SK-N-SH (cell line): Measurements from ENCODE around the gene MYO1F. TPM values are rescaled to one million over a fixed set of nuclear protein-coding genes. Genes with fewer than 3 reads are reported as not detected.

Experiments
- CTCF ChIA-PET: fragments of 300-600, 350-600 bp; formaldehyde crosslinking; extraction: SDS; loops from one replicate; lab custom pipeline; 2021; lab: Yijun Ruan, JAX
- POLR2A ChIA-PET: fragments of 350-600 bp; sonication (Branson Sonifier 250); formaldehyde crosslinking; extraction: SDS; loops from one replicate; lab custom pipeline; 2020; ENCODE audit warnings: antibody characterized with exemption, inconsistent platforms; lab: Yijun Ruan, JAX
- DNase-seq: peaks from one replicate; pipeline ENCODE4 v3.0.0; 2012
- H2AFZ ChIP-seq: fragments of 200-600 bp; sonication (generic); 2 replicates; pipeline ENCODE4 v1.8.1; 2016; ENCODE audit warnings: antibody characterized with exemption, mild to moderate bottlenecking, low read depth
- H3F3A ChIP-seq: fragments of 200-600 bp; sonication (generic); replicated peaks from 2 replicates; pipeline ENCODE3; 2016; ENCODE audit warnings: antibody characterized with exemption, mild to moderate bottlenecking; ENCODE audit not compliant: insufficient read depth
- H3K27ac ChIP-seq, 2 experiments: fragments of 200-500 bp in 1 of 2; fragments of 200-600 bp in 1 of 2; sonication (Bioruptor generic) in 1 of 2; sonication (generic), shearing (Covaris generic) in 1 of 2; 2 replicates each; pipeline versions ENCODE4 v1.5.1 to v1.6.1; 2014 to 2016; ENCODE audit warnings: low read depth in 2 of 2, inconsistent platforms in 1 of 2, low read length in 1 of 2, mild to moderate bottlenecking in 1 of 2, mixed read lengths in 1 of 2
- H3K27me3 ChIP-seq: fragments of 200-600 bp; sonication (generic), shearing (Covaris generic); 2 replicates; pipeline ENCODE4 v1.6.1; 2016; ENCODE audit warnings: mixed run types; ENCODE audit not compliant: insufficient read depth
- H3K36me3 ChIP-seq, 2 experiments: fragments of 200-500 bp in 1 of 2; fragments of 200-600 bp in 1 of 2; sonication (Bioruptor generic) in 1 of 2; sonication (generic) in 1 of 2; replicated peaks in 1 of 2; 2 replicates each; pipeline versions ENCODE3 to v1.5.1; 2014 to 2016; ENCODE audit warnings: low read length in 1 of 2, mild to moderate bottlenecking in 1 of 2; ENCODE audit not compliant: insufficient read depth in 2 of 2, control insufficient read depth in 1 of 2
- H3K4me1 ChIP-seq, 2 experiments: fragments of 200-500 bp in 1 of 2; fragments of 200-600 bp in 1 of 2; sonication (Bioruptor generic) in 1 of 2; sonication (generic), shearing (Covaris generic) in 1 of 2; 2 replicates each; pipeline versions ENCODE4 v1.5.1 to v1.6.1; 2014 to 2016; ENCODE audit warnings: low read depth in 1 of 2, low read length in 1 of 2, mixed run types in 1 of 2; ENCODE audit not compliant: insufficient read depth in 2 of 2, control insufficient read depth in 1 of 2
- H3K4me2 ChIP-seq: fragments of 200-600 bp; sonication (generic), shearing (Covaris generic); 2 replicates; pipeline ENCODE4 v1.6.1; 2017; ENCODE audit warnings: mixed run types
- H3K4me3 ChIP-seq, 2 experiments: fragments of 200-500 bp in 1 of 2; fragments of 200-600 bp in 1 of 2; sonication (Bioruptor generic) in 1 of 2; sonication (generic), shearing (Covaris generic) in 1 of 2; 2 replicates each; pipeline versions ENCODE4 v1.5.1 to v1.8.1; 2014 to 2016; ENCODE audit warnings: low read depth in 2 of 2, inconsistent platforms in 1 of 2, low read length in 1 of 2, mild to moderate bottlenecking in 1 of 2, mixed read lengths in 1 of 2, moderate library complexity in 1 of 2
- H3K79me2 ChIP-seq: fragments of 200-600 bp; sonication (generic); 2 replicates; pipeline ENCODE4 v1.8.1; 2017; ENCODE audit warnings: mild to moderate bottlenecking; ENCODE audit not compliant: insufficient read depth
- H3K9ac ChIP-seq: fragments of 200-600 bp; sonication (generic); 2 replicates; pipeline ENCODE4 v1.6.1; 2017; ENCODE audit warnings: mixed run types
- H3K9me2 ChIP-seq: fragments of 200-600 bp; sonication (generic); 2 replicates; pipeline ENCODE4 v1.6.1; 2017; ENCODE audit warnings: mixed run types
- H3K9me3 ChIP-seq: fragments of 200-600 bp; sonication (generic); 2 replicates; pipeline ENCODE4 v1.6.1; 2017; ENCODE audit warnings: mixed run types, mild to moderate bottlenecking, moderate library complexity
- H4K20me1 ChIP-seq: fragments of 200-600 bp; sonication (generic); 2 replicates; pipeline ENCODE4 v1.6.1; 2017; ENCODE audit warnings: mild to moderate bottlenecking, mixed run types; ENCODE audit not compliant: insufficient read depth
- CHD2 ChIP-seq: fragments of 150-350 bp; IDR thresholded peaks from 2 replicates; pipeline ENCODE4 v1.6.1; 2018; ENCODE audit warnings: low read length; ENCODE audit not compliant: partially characterized antibody
- CTCF ChIP-seq: fragments of 200-600 bp; sonication (generic); IDR thresholded peaks from 2 replicates; pipeline ENCODE4 v1.6.1; 2017; ENCODE audit warnings: antibody characterized with exemption, mild to moderate bottlenecking, moderate library complexity
- FOXJ3 ChIP-seq: sonication (generic); formaldehyde crosslinking; IDR thresholded peaks from 2 replicates; pipeline ENCODE4 v1.5.1; 2020; ENCODE audit warnings: mild to moderate bottlenecking, missing genetic modification reagents
- MAX ChIP-seq: IDR thresholded peaks from 2 replicates; pipeline ENCODE4 v1.4.0; 2012; ENCODE audit warnings: low read depth
- MXI1 ChIP-seq: IDR thresholded peaks from 2 replicates; pipeline ENCODE4 v1.6.1; 2012; ENCODE audit warnings: mild to moderate bottlenecking, low read depth, low read length, improper control_type of control experiment
- NFIC ChIP-seq: IDR thresholded peaks from 2 replicates; pipeline ENCODE4 v1.4.0; 2012; ENCODE audit warnings: borderline replicate concordance
- POLR2AphosphoS5 ChIP-seq: IDR thresholded peaks from 2 replicates; pipeline ENCODE4 v1.6.1; 2012; ENCODE audit warnings: low read depth, low read length
- RAD21 ChIP-seq: IDR thresholded peaks from 2 replicates; pipeline ENCODE4 v1.6.1; 2012; ENCODE audit warnings: mild to moderate bottlenecking, low read length
- REST ChIP-seq: IDR thresholded peaks from 2 replicates; pipeline ENCODE4 v1.6.1; 2012; ENCODE audit warnings: mild to moderate bottlenecking, low read depth, low read length, moderate library complexity
- RFX5 ChIP-seq: IDR thresholded peaks from 2 replicates; pipeline ENCODE4 v1.6.1; 2012; ENCODE audit warnings: mild to moderate bottlenecking, improper control_type of control experiment, low read length
- SMC3 ChIP-seq: IDR thresholded peaks from 2 replicates; pipeline ENCODE4 v1.6.1; 2012; ENCODE audit warnings: low read depth, low read length, improper control_type of control experiment
- USF2 ChIP-seq: fragments of 150-350 bp; IDR thresholded peaks from 2 replicates; pipeline ENCODE4 v1.6.1; 2017; ENCODE audit warnings: antibody characterized with exemption, low read length, low read depth, borderline replicate concordance
- YY1 ChIP-seq: IDR thresholded peaks from 2 replicates; pipeline ENCODE4 v1.4.0; 2012; ENCODE audit warnings: low read depth, mild to moderate bottlenecking
- WGBS: methylation state at CpG from one replicate; pipeline ENCODE4 v1.1.6; 2017; ENCODE audit warnings: low lambda C conversion rate; 5-methylcytosine and 5-hydroxymethylcytosine counted together
- polyA plus RNA-seq, 3 experiments: library from polyadenylated mRNA; depleted of rRNA; stranded (reverse); fragments of >200 nt; gene quantifications; 2 replicates each; pipeline ENCODE4 v1.2.3, GENCODE V29; 2012

The MYO1F gene
- polyA plus RNA-seq, 1 of the 3 experiments (the other 2 are of a cell fraction), result 0.51 TPM

GRCh38 chr19:8616861-8617260 lies 39.6 kb upstream of the MYO1F start:
- POLR2A ChIA-PET, result no interaction called here
- no peak for TF ChIP-seq YY1
- TF ChIP-seq RFX5, result no peak
- TF ChIP-seq FOXJ3 (CRISPR knock-in tag), result no peak
- TF ChIP-seq POLR2AphosphoS5, result no peak
- no peak for TF ChIP-seq CHD2
- no peak for TF ChIP-seq USF2
- TF ChIP-seq RAD21, result no peak
- Histone ChIP-seq H3K79me2 (no peaks in the 10 kb centered on the region), H3K9me3 (no peaks in the 10 kb centered on the region), H3K36me3 (no peaks in the 10 kb centered on the region), H3K9me2 (no peaks in the 10 kb centered on the region), H3F3A (peaks cover 3% of the 10 kb centered on the region), H4K20me1 (no peaks in the 10 kb centered on the region), H3K27me3 (peaks cover 53% of the 10 kb centered on the region; the same call in 1 of the 2 replicates), H3K4me3 (no peak overlapping the region), H2AFZ (no peak overlapping the region), H3K9ac (no peak overlapping the region), H3K4me2 (no peak overlapping the region), H3K27ac (no peak overlapping the region), H3K4me1 (no peaks in the 10 kb centered on the region; a peak in 1 of 4 replicates)
- no peak for DNase-seq
- 21% methylated on average over 6 of the region's 6 CpGs for WGBS
- CTCF ChIA-PET, result interaction anchor here (1.1 to 13.7 kb wide), 5 partner anchors 13 to 102 kb away, joined by 3 to 112 read pairs (median 17); partner anchors contain the start of gene MYO1F

GRCh38 chr19:8615813-8616596 lies 38.8 kb upstream of the MYO1F start:
- Histone ChIP-seq H3K4me1 (no peaks in the 10 kb centered on the region; a peak in 2 of 4 replicates), H3K27ac (no peak overlapping the region), H3K9ac (no peak overlapping the region), H3K79me2 (no peaks in the 10 kb centered on the region), H3K4me3 (no peak overlapping the region; a peak in 1 of 4 replicates), H4K20me1 (no peaks in the 10 kb centered on the region), H3F3A (peaks cover 3% of the 10 kb centered on the region), H3K36me3 (no peaks in the 10 kb centered on the region), H3K9me3 (no peaks in the 10 kb centered on the region), H2AFZ (no peak overlapping the region), H3K9me2 (no peaks in the 10 kb centered on the region), H3K27me3 (peaks cover 47% of the 10 kb centered on the region; the same call in 1 of the 2 replicates), H3K4me2 (no peak overlapping the region)
- 9% methylated on average over 23 of the region's 23 CpGs for WGBS
- TF ChIP-seq REST (no peak), RAD21 (peak; percentile 64), MAX (no peak), CHD2 (no peak), NFIC (no peak), CTCF (peak; percentile 97), SMC3 (peak; percentile 73), MXI1 (no peak)
- ChIA-PET POLR2A (no interaction called here), CTCF (interaction anchor here (0.6 to 13.7 kb wide), 10 partner anchors 12 to 459 kb away, joined by 3 to 112 read pairs (median 4); partner anchors contain the start of gene MYO1F)
- peak; percentile 68 for DNase-seq
